AG20443 (cell line): ENCODE data around the gene RPLP2.

Experiments
- DNase-seq: peaks from one replicate; pipeline ENCODE4 v3.0.0; 2012; ENCODE audit warnings: low spot score, mixed read lengths

RPLP2 gene

GRCh38 chr11:836700-837099, 26.9 kb downstream of the RPLP2 start:
- no peak for DNase-seq

GRCh38 chr11:837189-837989, 27.6 kb downstream of the RPLP2 start:
- DNase-seq = no peak

GRCh38 chr11:837990-838307, 28.2 kb downstream of the RPLP2 start:
- no peak for DNase-seq

GRCh38 chr11:838441-839279, 28.9 kb downstream of the RPLP2 start:
- peak; percentile 49 for DNase-seq

GRCh38 chr11:839280-839623, 29.5 kb downstream of the RPLP2 start:
- DNase-seq = no peak

GRCh38 chr11:839875-840617, 30.3 kb downstream of the RPLP2 start:
- DNase-seq = no peak

- no peak for DNase-seq
Measured at GRCh38 chr11:841981-842369, 32.2 kb downstream of the RPLP2 start.

- DNase-seq = peak; percentile 89
Measured at GRCh38 chr11:842370-843002, 32.7 kb downstream of the RPLP2 start, which contains the start of the genes POLR2L and TSPAN4. Gene POLR2L, minus strand, starts transcription at chr11:842529. Its CDS starts 21 bp downstream, at chr11:842508. Gene TSPAN4, plus strand, starts transcription at chr11:842852. Its CDS starts 7,453 bp downstream, at chr11:850305.

GRCh38 chr11:843086-843734, 33.4 kb downstream of the RPLP2 start:
- no peak for DNase-seq

GRCh38 chr11:843818-844692, 34.3 kb downstream of the RPLP2 start:
- peak; percentile 90 for DNase-seq

GRCh38 chr11:844693-845644, 35.2 kb downstream of the RPLP2 start:
- DNase-seq = peak; percentile 92

- DNase-seq = no peak
Measured at GRCh38 chr11:845872-846495, 36.2 kb downstream of the RPLP2 start.

GRCh38 chr11:846496-847098, 36.8 kb downstream of the RPLP2 start:
- no peak for DNase-seq

GRCh38 chr11:847876-848275, 38.1 kb downstream of the RPLP2 start:
- DNase-seq = no peak

GRCh38 chr11:848380-848931, 38.7 kb downstream of the RPLP2 start:
- DNase-seq = peak; percentile 78

GRCh38 chr11:849104-849824, 39.5 kb downstream of the RPLP2 start:
- DNase-seq = no peak

GRCh38 chr11:849951-850774, 40.4 kb downstream of the RPLP2 start:
- DNase-seq = no peak
